ENCODE measurements around the gene OXTR. TPM values are rescaled to one million over a fixed set of nuclear protein-coding genes. Genes with fewer than 3 reads are reported as not detected.

OXTR gene
- total RNA-seq, 1 experiment from 2014 or later = 5.3 TPM

- no peaks in the 10 kb centered on the region for H3K36me3 ChIP-seq
- H3K27ac ChIP-seq = no peak overlapping the region
- no peaks in the 10 kb centered on the region for H3K9me3 ChIP-seq (replicated peaks)
- no peaks in the 10 kb centered on the region for H3K27me3 ChIP-seq (replicated peaks)
- no peak for DNase-seq (ENCODE audit: low read depth in 1 of 2, low spot score in 2 of 2)
- H3K4me1 ChIP-seq (replicated peaks) = peaks cover 14% of the 10 kb centered on the region
- H3K4me3 ChIP-seq = no peak overlapping the region
Observed at GRCh38 chr3:8777978-8778267, 8.5 kb upstream of the OXTR start.

- no peak overlapping the region for H3K27ac ChIP-seq
- no peak overlapping the region for H3K4me3 ChIP-seq
- no peaks in the 10 kb centered on the region for H3K9me3 ChIP-seq (replicated peaks)
- H3K4me1 ChIP-seq (replicated peaks) = peaks cover 14% of the 10 kb centered on the region
- no peaks in the 10 kb centered on the region for H3K27me3 ChIP-seq (replicated peaks)
- no peaks in the 10 kb centered on the region for H3K36me3 ChIP-seq
- DNase-seq (ENCODE audit: low read depth in 1 of 2, low spot score in 2 of 2) = no peak
Observed at GRCh38 chr3:8777201-8777977, 8.0 kb upstream of the OXTR start.

- Histone ChIP-seq H3K4me3 (no peak overlapping the region), H3K27ac (peak overlapping the region; percentile 51), H3K9me3 (replicated peaks) (no peaks in the 10 kb centered on the region), H3K36me3 (no peaks in the 10 kb centered on the region), H3K4me1 (replicated peaks) (peaks cover 14% of the 10 kb centered on the region), H3K27me3 (replicated peaks) (no peaks in the 10 kb centered on the region)
- peak in 1 of 2 experiments; percentile 65 for DNase-seq (ENCODE audit: low read depth in 1 of 2, low spot score in 2 of 2)
Observed at GRCh38 chr3:8776406-8776805, 7.0 kb upstream of the OXTR start.

GRCh38 chr3:8775602-8776001, 6.2 kb upstream of the OXTR start:
- H3K27ac ChIP-seq = no peak overlapping the region
- no peak overlapping the region for H3K4me3 ChIP-seq

GRCh38 chr3:8775181-8775580, 5.8 kb upstream of the OXTR start:
- peaks cover 14% of the 10 kb centered on the region for H3K4me1 ChIP-seq (replicated peaks)
- no peaks in the 10 kb centered on the region for H3K9me3 ChIP-seq (replicated peaks)
- no peak overlapping the region for H3K27ac ChIP-seq
- H3K36me3 ChIP-seq = no peaks in the 10 kb centered on the region
- H3K27me3 ChIP-seq (replicated peaks) = no peaks in the 10 kb centered on the region
- DNase-seq (ENCODE audit: low read depth in 1 of 2, low spot score in 2 of 2) = no peak
- H3K4me3 ChIP-seq = no peak overlapping the region

More at GRCh38 chr3:8775602-8776001, 6.2 kb upstream of the OXTR start:
- Histone ChIP-seq H3K27me3 (replicated peaks) (no peaks in the 10 kb centered on the region), H3K4me1 (replicated peaks) (peaks cover 14% of the 10 kb centered on the region), H3K9me3 (replicated peaks) (no peaks in the 10 kb centered on the region), H3K36me3 (no peaks in the 10 kb centered on the region)
- DNase-seq (ENCODE audit: low read depth in 1 of 2, low spot score in 2 of 2) = no peak

- H3K27me3 ChIP-seq (replicated peaks) = no peaks in the 10 kb centered on the region
- peaks cover 24% of the 10 kb centered on the region for H3K4me1 ChIP-seq (replicated peaks)
- H3K36me3 ChIP-seq = no peaks in the 10 kb centered on the region
- no peak overlapping the region for H3K4me3 ChIP-seq
- no peak overlapping the region for H3K27ac ChIP-seq
- H3K9me3 ChIP-seq (replicated peaks) = no peaks in the 10 kb centered on the region
- no peak for DNase-seq (ENCODE audit: low read depth in 1 of 2, low spot score in 2 of 2)
Observed at GRCh38 chr3:8773941-8774542, 4.6 kb upstream of the OXTR start.

- Histone ChIP-seq H3K27ac (no peak overlapping the region), H3K4me3 (peak overlapping the region; percentile 43), H3K27me3 (replicated peaks) (no peaks in the 10 kb centered on the region), H3K9me3 (replicated peaks) (no peaks in the 10 kb centered on the region), H3K36me3 (no peaks in the 10 kb centered on the region), H3K4me1 (replicated peaks) (peaks cover 16% of the 10 kb centered on the region)
- DNase-seq (ENCODE audit: low read depth in 1 of 2, low spot score in 2 of 2) = no peak
Observed at GRCh38 chr3:8768364-8769087, 887 bp downstream of the OXTR start.

GRCh38 chr3:8767667-8768363, 1.6 kb downstream of the OXTR start:
- Histone ChIP-seq H3K4me1 (replicated peaks) (peaks cover 16% of the 10 kb centered on the region), H3K36me3 (no peaks in the 10 kb centered on the region), H3K27ac (no peak overlapping the region), H3K27me3 (replicated peaks) (no peaks in the 10 kb centered on the region), H3K9me3 (replicated peaks) (no peaks in the 10 kb centered on the region), H3K4me3 (no peak overlapping the region)
- no peak for DNase-seq (ENCODE audit: low read depth in 1 of 2, low spot score in 2 of 2)

- no peaks in the 10 kb centered on the region for H3K9me3 ChIP-seq (replicated peaks)
- H3K36me3 ChIP-seq = no peaks in the 10 kb centered on the region
- H3K27ac ChIP-seq = no peak overlapping the region
- H3K4me3 ChIP-seq = no peak overlapping the region
- no peaks in the 10 kb centered on the region for H3K27me3 ChIP-seq (replicated peaks)
- peaks cover 16% of the 10 kb centered on the region for H3K4me1 ChIP-seq (replicated peaks)
- no peak for DNase-seq (ENCODE audit: low read depth in 1 of 2, low spot score in 2 of 2)
Observed at GRCh38 chr3:8767256-8767666, 2.2 kb downstream of the OXTR start.

- H3K27me3 ChIP-seq (replicated peaks) = no peaks in the 10 kb centered on the region
- DNase-seq (ENCODE audit: low read depth in 1 of 2, low spot score in 2 of 2) = no peak
- peaks cover 16% of the 10 kb centered on the region for H3K4me1 ChIP-seq (replicated peaks)
- H3K27ac ChIP-seq = no peak overlapping the region
- no peak overlapping the region for H3K4me3 ChIP-seq
- no peaks in the 10 kb centered on the region for H3K36me3 ChIP-seq
- H3K9me3 ChIP-seq (replicated peaks) = no peaks in the 10 kb centered on the region
Observed at GRCh38 chr3:8766148-8766547, 3.3 kb downstream of the OXTR start.

- H3K4me3 ChIP-seq = no peak overlapping the region
- H3K36me3 ChIP-seq = no peaks in the 10 kb centered on the region
- no peak overlapping the region for H3K27ac ChIP-seq
- H3K4me1 ChIP-seq (replicated peaks) = peaks cover 16% of the 10 kb centered on the region
- no peaks in the 10 kb centered on the region for H3K27me3 ChIP-seq (replicated peaks)
- DNase-seq (ENCODE audit: low read depth in 1 of 2, low spot score in 2 of 2) = no peak
- H3K9me3 ChIP-seq (replicated peaks) = no peaks in the 10 kb centered on the region
Observed at GRCh38 chr3:8765528-8765927, 3.9 kb downstream of the OXTR start.

- Histone ChIP-seq H3K36me3 (no peaks in the 10 kb centered on the region), H3K9me3 (replicated peaks) (no peaks in the 10 kb centered on the region), H3K4me3 (no peak overlapping the region), H3K27me3 (replicated peaks) (no peaks in the 10 kb centered on the region), H3K4me1 (replicated peaks) (peaks cover 11% of the 10 kb centered on the region), H3K27ac (no peak overlapping the region)
- DNase-seq (ENCODE audit: low read depth in 1 of 2, low spot score in 2 of 2) = no peak
Observed at GRCh38 chr3:8764528-8764927, 4.9 kb downstream of the OXTR start.

- H3K27me3 ChIP-seq (replicated peaks) = no peaks in the 10 kb centered on the region
- H3K36me3 ChIP-seq = no peaks in the 10 kb centered on the region
- no peaks in the 10 kb centered on the region for H3K9me3 ChIP-seq (replicated peaks)
- no peak overlapping the region for H3K27ac ChIP-seq
- peaks cover 9% of the 10 kb centered on the region for H3K4me1 ChIP-seq (replicated peaks)
- no peak overlapping the region for H3K4me3 ChIP-seq
- DNase-seq (ENCODE audit: low read depth in 1 of 2, low spot score in 2 of 2) = no peak
Observed at GRCh38 chr3:8762607-8763377, 6.6 kb downstream of the OXTR start.

Data from SJSA1 (cell line).